NOMO-1 (cell line): ENCODE results near the gene AP3M1.
"Not testable (repeated sequence)": the region's sequence is repeated elsewhere in the genome, so short reads cannot be mapped to it uniquely, and the experiment has no call there.

ENCODE experiments used
- DNase-seq, 2 experiments: peaks; one replicate each; lab custom pipeline; 2025; ENCODE audit not compliant: unreplicated experiment in 2 of 2; lab: John Stamatoyannopoulos, UW

Gene AP3M1

GRCh38 chr10:74164716-74165529 lies 14.3 kb upstream of the AP3M1 start:
- DNase-seq, result no peak

- peak in 1 of 2 experiments; percentile 35 for DNase-seq
Measured at GRCh38 chr10:74163319-74164068, 12.9 kb upstream of the AP3M1 start.

GRCh38 chr10:74160013-74160412 lies 9.4 kb upstream of the AP3M1 start:
- no peak for DNase-seq

- DNase-seq, result peak in 1 of 2 experiments; percentile 9
Measured at GRCh38 chr10:74156919-74157289, 6.3 kb upstream of the AP3M1 start.

GRCh38 chr10:74153676-74154075 lies 3.0 kb upstream of the AP3M1 start:
- DNase-seq, result no peak

- DNase-seq, result no peak
Measured at GRCh38 chr10:74153123-74153522, 2.5 kb upstream of the AP3M1 start.

GRCh38 chr10:74151879-74152722 lies 1.5 kb upstream of the AP3M1 start:
- no peak for DNase-seq

GRCh38 chr10:74150990-74151878 lies 606 bp upstream of the AP3M1 start, which contains the start of gene ADK:
Gene ADK (plus strand): TSS chr10:74151221. CDS start chr10:74151279, 58 bp downstream.
- DNase-seq, result peak; percentile 95 to 97

GRCh38 chr10:74146980-74147379 lies 3.6 kb downstream of the AP3M1 start:
- DNase-seq, result not testable (repeated sequence)

GRCh38 chr10:74145133-74145532 lies 5.5 kb downstream of the AP3M1 start:
- DNase-seq, result no peak

GRCh38 chr10:74140553-74140952 lies 10.1 kb downstream of the AP3M1 start:
- no peak for DNase-seq

- no peak for DNase-seq
Measured at GRCh38 chr10:74139981-74140380, 10.6 kb downstream of the AP3M1 start.

GRCh38 chr10:74138596-74138995 lies 12.0 kb downstream of the AP3M1 start:
- DNase-seq, result not testable (repeated sequence)

GRCh38 chr10:74137992-74138391 lies 12.6 kb downstream of the AP3M1 start:
- no peak for DNase-seq

- no peak for DNase-seq
Measured at GRCh38 chr10:74135452-74135851, 15.2 kb downstream of the AP3M1 start.

GRCh38 chr10:74133923-74134820 lies 16.5 kb downstream of the AP3M1 start:
- DNase-seq, result no peak

GRCh38 chr10:74123081-74123480 lies 27.5 kb downstream of the AP3M1 start:
- peak in 1 of 2 experiments; percentile 6 for DNase-seq

- DNase-seq, result no peak
Measured at GRCh38 chr10:74122060-74122459, 28.6 kb downstream of the AP3M1 start.

GRCh38 chr10:74121368-74121767 lies 29.3 kb downstream of the AP3M1 start:
- no peak for DNase-seq
